ENCODE results near the gene GTF3C4. TPM values are rescaled to one million over a fixed set of nuclear protein-coding genes. Genes with fewer than 3 reads are reported as not detected.

The GTF3C4 gene
- total and polyA plus RNA-seq, 2 experiments from 2014 or later = 9.5 to 39.6 TPM

DNA sequence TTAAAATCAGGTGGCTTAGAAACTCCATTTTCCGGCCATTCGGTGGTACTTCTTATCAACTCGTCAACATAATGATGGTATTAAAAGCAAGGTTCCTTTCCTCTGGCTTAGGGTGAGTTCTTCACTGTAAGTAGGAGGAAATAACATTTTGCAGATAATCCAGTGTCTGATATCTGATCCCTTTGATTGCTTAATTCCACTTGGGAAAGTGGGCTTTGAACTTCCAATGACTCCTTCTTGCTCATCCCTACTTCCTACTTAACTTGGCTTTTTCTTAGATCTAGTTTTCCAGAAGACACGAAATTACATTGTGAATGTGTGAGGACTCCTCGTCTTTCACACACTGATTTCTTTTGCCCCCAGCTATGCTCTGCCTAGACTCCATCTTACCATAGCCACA, 32.0 kb upstream of the GTF3C4 start:
- H3K4me3 Mint-ChIP-seq = no peak overlapping the region
- Histone ChIP-seq H3K36me3 (ENCODE audit: insufficient read depth) (0 out of 2 replicates have a peak, but pooled peaks cover 6% of the 10 kb centered on the region), H3K4me2 (no peak overlapping the region), H3F3A (replicated peaks; ENCODE audit: low read depth) (no peaks in the 10 kb centered on the region), H2AFZ (no peak overlapping the region), H3K79me2 (replicated peaks; ENCODE audit: insufficient read depth) (no peaks in the 10 kb centered on the region), H3K27me3 (ENCODE audit: insufficient read depth) (no peaks in the 10 kb centered on the region), H3K27ac (ENCODE audit: low read depth) (no peak overlapping the region), H3K4me3 (no peak overlapping the region), H3K9me2 (ENCODE audit: insufficient read depth) (no peaks in the 10 kb centered on the region), H4K20me1 (replicated peaks; ENCODE audit: insufficient read depth) (peaks cover 14% of the 10 kb centered on the region), H3K4me1 (ENCODE audit: insufficient read depth) (no peaks in the 10 kb centered on the region)
- H3K27ac Mint-ChIP-seq = no peak overlapping the region
- no peaks in the 10 kb centered on the region for H3K27me3 Mint-ChIP-seq (ENCODE audit: insufficient read depth, low read depth, poor library complexity)
- peaks cover 51% of the 10 kb centered on the region for H3K36me3 Mint-ChIP-seq (ENCODE audit: low read depth)
- TF ChIP-seq EZH2phosphoT487 (IDR thresholded peaks at IDR 0.05; ENCODE audit: unreplicated experiment) = no peak
- TF ChIP-seq EZH2 (IDR thresholded peaks at IDR 0.05; ENCODE audit: low read depth, unreplicated experiment) = no peak
- no peak for TF ChIP-seq CREB1 (CRISPR knock-in tag; IDR thresholded peaks at IDR 0.05; ENCODE audit: low read depth)
- no peak for TF ChIP-seq STAT1 (IDR thresholded peaks at IDR 0.05; ENCODE audit: unreplicated experiment)
- TF ChIP-seq, protein P1, sequence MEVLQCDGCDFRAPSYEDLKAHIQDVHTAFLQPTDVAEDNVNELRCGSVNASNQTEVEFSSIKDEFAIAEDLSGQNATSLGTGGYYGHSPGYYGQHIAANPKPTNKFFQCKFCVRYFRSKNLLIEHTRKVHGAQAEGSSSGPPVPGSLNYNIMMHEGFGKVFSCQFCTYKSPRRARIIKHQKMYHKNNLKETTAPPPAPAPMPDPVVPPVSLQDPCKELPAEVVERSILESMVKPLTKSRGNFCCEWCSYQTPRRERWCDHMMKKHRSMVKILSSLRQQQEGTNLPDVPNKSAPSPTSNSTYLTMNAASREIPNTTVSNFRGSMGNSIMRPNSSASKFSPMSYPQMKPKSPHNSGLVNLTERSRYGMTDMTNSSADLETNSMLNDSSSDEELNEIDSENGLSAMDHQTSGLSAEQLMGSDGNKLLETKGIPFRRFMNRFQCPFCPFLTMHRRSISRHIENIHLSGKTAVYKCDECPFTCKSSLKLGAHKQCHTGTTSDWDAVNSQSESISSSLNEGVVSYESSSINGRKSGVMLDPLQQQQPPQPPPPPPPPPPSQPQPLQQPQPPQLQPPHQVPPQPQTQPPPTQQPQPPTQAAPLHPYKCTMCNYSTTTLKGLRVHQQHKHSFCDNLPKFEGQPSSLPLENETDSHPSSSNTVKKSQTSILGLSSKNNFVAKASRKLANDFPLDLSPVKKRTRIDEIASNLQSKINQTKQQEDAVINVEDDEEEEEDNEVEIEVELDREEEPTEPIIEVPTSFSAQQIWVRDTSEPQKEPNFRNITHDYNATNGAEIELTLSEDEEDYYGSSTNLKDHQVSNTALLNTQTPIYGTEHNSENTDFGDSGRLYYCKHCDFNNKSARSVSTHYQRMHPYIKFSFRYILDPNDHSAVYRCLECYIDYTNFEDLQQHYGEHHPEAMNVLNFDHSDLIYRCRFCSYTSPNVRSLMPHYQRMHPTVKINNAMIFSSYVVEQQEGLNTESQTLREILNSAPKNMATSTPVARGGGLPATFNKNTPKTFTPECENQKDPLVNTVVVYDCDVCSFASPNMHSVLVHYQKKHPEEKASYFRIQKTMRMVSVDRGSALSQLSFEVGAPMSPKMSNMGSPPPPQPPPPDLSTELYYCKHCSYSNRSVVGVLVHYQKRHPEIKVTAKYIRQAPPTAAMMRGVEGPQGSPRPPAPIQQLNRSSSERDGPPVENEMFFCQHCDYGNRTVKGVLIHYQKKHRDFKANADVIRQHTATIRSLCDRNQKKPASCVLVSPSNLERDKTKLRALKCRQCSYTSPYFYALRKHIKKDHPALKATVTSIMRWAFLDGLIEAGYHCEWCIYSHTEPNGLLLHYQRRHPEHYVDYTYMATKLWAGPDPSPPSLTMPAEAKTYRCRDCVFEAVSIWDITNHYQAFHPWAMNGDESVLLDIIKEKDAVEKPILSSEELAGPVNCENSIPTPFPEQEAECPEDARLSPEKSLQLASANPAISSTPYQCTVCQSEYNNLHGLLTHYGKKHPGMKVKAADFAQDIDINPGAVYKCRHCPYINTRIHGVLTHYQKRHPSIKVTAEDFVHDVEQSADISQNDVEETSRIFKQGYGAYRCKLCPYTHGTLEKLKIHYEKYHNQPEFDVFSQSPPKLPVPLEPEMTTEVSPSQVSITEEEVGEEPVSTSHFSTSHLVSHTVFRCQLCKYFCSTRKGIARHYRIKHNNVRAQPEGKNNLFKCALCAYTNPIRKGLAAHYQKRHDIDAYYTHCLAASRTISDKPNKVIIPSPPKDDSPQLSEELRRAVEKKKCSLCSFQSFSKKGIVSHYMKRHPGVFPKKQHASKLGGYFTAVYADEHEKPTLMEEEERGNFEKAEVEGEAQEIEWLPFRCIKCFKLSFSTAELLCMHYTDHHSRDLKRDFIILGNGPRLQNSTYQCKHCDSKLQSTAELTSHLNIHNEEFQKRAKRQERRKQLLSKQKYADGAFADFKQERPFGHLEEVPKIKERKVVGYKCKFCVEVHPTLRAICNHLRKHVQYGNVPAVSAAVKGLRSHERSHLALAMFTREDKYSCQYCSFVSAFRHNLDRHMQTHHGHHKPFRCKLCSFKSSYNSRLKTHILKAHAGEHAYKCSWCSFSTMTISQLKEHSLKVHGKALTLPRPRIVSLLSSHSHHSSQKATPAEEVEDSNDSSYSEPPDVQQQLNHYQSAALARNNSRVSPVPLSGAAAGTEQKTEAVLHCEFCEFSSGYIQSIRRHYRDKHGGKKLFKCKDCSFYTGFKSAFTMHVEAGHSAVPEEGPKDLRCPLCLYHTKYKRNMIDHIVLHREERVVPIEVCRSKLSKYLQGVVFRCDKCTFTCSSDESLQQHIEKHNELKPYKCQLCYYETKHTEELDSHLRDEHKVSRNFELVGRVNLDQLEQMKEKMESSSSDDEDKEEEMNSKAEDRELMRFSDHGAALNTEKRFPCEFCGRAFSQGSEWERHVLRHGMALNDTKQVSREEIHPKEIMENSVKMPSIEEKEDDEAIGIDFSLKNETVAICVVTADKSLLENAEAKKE (CRISPR knock-in tag; IDR thresholded peaks at IDR 0.05) = no peak
- TF ChIP-seq NANOG (IDR thresholded peaks at IDR 0.05; ENCODE audit: borderline replicate concordance) = no peak
- TF ChIP-seq POLR2AphosphoS5 (IDR thresholded peaks at IDR 0.05; ENCODE audit: low read depth) = no peak
- TF ChIP-seq, protein P2, sequence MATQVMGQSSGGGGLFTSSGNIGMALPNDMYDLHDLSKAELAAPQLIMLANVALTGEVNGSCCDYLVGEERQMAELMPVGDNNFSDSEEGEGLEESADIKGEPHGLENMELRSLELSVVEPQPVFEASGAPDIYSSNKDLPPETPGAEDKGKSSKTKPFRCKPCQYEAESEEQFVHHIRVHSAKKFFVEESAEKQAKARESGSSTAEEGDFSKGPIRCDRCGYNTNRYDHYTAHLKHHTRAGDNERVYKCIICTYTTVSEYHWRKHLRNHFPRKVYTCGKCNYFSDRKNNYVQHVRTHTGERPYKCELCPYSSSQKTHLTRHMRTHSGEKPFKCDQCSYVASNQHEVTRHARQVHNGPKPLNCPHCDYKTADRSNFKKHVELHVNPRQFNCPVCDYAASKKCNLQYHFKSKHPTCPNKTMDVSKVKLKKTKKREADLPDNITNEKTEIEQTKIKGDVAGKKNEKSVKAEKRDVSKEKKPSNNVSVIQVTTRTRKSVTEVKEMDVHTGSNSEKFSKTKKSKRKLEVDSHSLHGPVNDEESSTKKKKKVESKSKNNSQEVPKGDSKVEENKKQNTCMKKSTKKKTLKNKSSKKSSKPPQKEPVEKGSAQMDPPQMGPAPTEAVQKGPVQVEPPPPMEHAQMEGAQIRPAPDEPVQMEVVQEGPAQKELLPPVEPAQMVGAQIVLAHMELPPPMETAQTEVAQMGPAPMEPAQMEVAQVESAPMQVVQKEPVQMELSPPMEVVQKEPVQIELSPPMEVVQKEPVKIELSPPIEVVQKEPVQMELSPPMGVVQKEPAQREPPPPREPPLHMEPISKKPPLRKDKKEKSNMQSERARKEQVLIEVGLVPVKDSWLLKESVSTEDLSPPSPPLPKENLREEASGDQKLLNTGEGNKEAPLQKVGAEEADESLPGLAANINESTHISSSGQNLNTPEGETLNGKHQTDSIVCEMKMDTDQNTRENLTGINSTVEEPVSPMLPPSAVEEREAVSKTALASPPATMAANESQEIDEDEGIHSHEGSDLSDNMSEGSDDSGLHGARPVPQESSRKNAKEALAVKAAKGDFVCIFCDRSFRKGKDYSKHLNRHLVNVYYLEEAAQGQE (IDR thresholded peaks at IDR 0.05; ENCODE audit: unreplicated experiment) = no peak
- no peak for TF ChIP-seq ZNF114 (CRISPR knock-in tag; IDR thresholded peaks at IDR 0.05)
- no peak for TF ChIP-seq JUNB (IDR thresholded peaks at IDR 0.05; ENCODE audit: unreplicated experiment)
- TF ChIP-seq, protein P3, sequence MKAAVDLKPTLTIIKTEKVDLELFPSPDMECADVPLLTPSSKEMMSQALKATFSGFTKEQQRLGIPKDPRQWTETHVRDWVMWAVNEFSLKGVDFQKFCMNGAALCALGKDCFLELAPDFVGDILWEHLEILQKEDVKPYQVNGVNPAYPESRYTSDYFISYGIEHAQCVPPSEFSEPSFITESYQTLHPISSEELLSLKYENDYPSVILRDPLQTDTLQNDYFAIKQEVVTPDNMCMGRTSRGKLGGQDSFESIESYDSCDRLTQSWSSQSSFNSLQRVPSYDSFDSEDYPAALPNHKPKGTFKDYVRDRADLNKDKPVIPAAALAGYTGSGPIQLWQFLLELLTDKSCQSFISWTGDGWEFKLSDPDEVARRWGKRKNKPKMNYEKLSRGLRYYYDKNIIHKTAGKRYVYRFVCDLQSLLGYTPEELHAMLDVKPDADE (IDR thresholded peaks at IDR 0.05) = no peak
- TF ChIP-seq ZNF331 (CRISPR knock-in tag; IDR thresholded peaks at IDR 0.05; ENCODE audit: low read depth) = no peak
- TF ChIP-seq, protein P4, sequence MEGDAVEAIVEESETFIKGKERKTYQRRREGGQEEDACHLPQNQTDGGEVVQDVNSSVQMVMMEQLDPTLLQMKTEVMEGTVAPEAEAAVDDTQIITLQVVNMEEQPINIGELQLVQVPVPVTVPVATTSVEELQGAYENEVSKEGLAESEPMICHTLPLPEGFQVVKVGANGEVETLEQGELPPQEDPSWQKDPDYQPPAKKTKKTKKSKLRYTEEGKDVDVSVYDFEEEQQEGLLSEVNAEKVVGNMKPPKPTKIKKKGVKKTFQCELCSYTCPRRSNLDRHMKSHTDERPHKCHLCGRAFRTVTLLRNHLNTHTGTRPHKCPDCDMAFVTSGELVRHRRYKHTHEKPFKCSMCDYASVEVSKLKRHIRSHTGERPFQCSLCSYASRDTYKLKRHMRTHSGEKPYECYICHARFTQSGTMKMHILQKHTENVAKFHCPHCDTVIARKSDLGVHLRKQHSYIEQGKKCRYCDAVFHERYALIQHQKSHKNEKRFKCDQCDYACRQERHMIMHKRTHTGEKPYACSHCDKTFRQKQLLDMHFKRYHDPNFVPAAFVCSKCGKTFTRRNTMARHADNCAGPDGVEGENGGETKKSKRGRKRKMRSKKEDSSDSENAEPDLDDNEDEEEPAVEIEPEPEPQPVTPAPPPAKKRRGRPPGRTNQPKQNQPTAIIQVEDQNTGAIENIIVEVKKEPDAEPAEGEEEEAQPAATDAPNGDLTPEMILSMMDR (conservative IDR thresholded peaks at IDR 0.05; ENCODE audit: low read depth in 2 of 2) = no peak
- H3K4me1 Mint-ChIP-seq = no peaks in the 10 kb centered on the region
- H3K9me3 Mint-ChIP-seq = no peaks in the 10 kb centered on the region
- ATAC-seq = no peak
- no peak for DNase-seq (ENCODE audit: low spot score)

Measured in GM23338 (cell line).